WERI-Rb-1 (cell line): ENCODE data around the gene SLX1A.
"Not testable (repeated sequence)": the region's sequence is repeated elsewhere in the genome, so short reads cannot be mapped to it uniquely, and the experiment has no call there.

Experiments used
- DNase-seq: peaks from one replicate; pipeline ENCODE4 v3.0.0-alpha.2; 2020
- H3K27ac ChIP-seq: fragments of 250-450 bp; sonication (Bioruptor Pico); 2 replicates; pipeline ENCODE4 v1.5.1; 2020; ENCODE audit warnings: mild to moderate bottlenecking, moderate library complexity
- H3K27me3 ChIP-seq: fragments of 250-450 bp; sonication (Bioruptor Pico); 2 replicates; pipeline ENCODE4 v1.5.1; 2021; ENCODE audit warnings: mild to moderate bottlenecking, low read depth, moderate library complexity; ENCODE audit not compliant: insufficient read depth, severe bottlenecking
- H3K36me3 ChIP-seq: fragments of 250-450 bp; sonication (Bioruptor Pico); 2 replicates; pipeline ENCODE4 v1.5.1; 2020; ENCODE audit warnings: mild to moderate bottlenecking, moderate library complexity
- H3K4me3 ChIP-seq: 2 replicates; pipeline ENCODE4 v1.5.1; 2011; ENCODE audit warnings: low read depth, mild to moderate bottlenecking, control low read depth, low read length
- H3K9me3 ChIP-seq: fragments of 250-450 bp; sonication (Bioruptor Pico); 2 replicates; pipeline ENCODE4 v1.5.1; 2021; ENCODE audit warnings: mild to moderate bottlenecking, moderate library complexity; ENCODE audit not compliant: severe bottlenecking
- TF ChIP-seq, protein P1 (sequence below): IDR thresholded peaks from 2 replicates; pipeline ENCODE4 v1.5.1; 2011; ENCODE audit warnings: low read depth, mild to moderate bottlenecking, control low read depth, inconsistent platforms, low read length

SLX1A gene

DNA sequence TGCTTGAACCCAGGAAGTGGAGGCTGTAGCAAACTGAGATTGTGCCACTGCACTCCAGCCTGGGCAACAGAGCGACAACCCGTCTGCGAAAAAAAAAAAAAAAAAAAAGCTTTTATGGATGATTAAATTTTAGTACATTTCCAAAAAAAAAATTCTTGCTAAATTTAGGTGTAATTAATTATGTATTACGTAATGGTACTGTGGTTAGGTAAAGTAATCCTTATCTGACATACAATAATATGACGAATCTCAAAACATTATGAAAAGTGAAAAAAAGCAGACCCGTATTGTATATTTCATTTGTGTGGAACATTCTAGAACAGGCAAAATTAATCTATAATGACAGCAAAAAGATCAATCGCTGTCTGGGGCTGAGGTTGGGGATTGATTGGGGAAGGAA is 20.6 kb upstream of the SLX1A start:
- no peaks in the 10 kb centered on the region for H3K36me3 ChIP-seq
- TF ChIP-seq, protein P1, sequence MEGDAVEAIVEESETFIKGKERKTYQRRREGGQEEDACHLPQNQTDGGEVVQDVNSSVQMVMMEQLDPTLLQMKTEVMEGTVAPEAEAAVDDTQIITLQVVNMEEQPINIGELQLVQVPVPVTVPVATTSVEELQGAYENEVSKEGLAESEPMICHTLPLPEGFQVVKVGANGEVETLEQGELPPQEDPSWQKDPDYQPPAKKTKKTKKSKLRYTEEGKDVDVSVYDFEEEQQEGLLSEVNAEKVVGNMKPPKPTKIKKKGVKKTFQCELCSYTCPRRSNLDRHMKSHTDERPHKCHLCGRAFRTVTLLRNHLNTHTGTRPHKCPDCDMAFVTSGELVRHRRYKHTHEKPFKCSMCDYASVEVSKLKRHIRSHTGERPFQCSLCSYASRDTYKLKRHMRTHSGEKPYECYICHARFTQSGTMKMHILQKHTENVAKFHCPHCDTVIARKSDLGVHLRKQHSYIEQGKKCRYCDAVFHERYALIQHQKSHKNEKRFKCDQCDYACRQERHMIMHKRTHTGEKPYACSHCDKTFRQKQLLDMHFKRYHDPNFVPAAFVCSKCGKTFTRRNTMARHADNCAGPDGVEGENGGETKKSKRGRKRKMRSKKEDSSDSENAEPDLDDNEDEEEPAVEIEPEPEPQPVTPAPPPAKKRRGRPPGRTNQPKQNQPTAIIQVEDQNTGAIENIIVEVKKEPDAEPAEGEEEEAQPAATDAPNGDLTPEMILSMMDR, result no peak
- no peak overlapping the region for H3K27ac ChIP-seq
- H3K4me3 ChIP-seq, result no peak overlapping the region
- no peaks in the 10 kb centered on the region for H3K9me3 ChIP-seq
- DNase-seq, result no peak
- H3K27me3 ChIP-seq, result no peaks in the 10 kb centered on the region

DNA sequence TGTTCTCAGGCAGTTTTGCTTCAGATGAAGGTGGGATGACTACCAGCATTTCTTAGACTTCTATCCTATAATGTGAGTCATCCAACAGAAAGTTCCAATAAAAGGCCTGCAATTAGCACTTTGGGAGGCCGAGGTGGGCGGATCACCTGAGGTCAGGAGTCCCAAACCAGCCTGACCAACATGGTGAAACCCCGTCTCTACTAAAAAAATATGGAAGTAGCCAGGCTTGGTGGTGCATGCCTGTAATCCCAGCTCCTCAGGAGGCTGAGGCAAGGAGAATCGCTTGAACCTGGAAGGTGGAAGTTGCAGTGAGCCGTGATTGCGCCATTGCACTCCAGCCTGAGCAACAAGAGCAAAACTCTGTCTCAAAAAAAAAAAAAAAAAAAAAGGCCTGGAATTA is 16.8 kb upstream of the SLX1A start:
- not testable (repeated sequence) for H3K36me3 ChIP-seq, DNase-seq, H3K27ac ChIP-seq, H3K4me3 ChIP-seq, H3K27me3 ChIP-seq, H3K9me3 ChIP-seq

GRCh38 chr16:30179195-30179594 is 14.5 kb upstream of the SLX1A start:
- TF ChIP-seq, protein P1, result no peak
- Histone ChIP-seq H3K4me3 (no peak overlapping the region), H3K27me3 (no peaks in the 10 kb centered on the region), H3K36me3 (no peaks in the 10 kb centered on the region), H3K9me3 (no peaks in the 10 kb centered on the region), H3K27ac (no peak overlapping the region)
- no peak for DNase-seq

DNA sequence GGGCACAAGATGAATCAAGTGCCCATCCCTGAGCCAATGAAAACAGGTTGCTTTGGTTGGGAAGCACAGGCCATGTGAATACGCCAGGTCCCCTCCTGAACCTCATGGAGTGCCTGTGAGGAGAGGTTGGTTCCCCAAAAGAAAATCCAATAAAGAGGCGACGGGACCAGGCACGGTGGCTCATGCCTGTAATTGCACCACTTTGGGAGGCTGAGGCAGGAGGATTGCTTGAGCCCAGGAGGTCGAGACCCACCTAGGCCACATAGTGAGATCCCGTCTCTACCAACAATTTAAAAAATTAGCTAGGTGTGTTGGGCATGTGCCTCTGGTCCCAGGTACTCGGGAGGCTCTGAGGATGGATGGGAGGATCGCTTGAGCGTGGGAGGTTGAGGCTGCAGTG is 13.7 kb upstream of the SLX1A start:
- H3K9me3 ChIP-seq, result no peaks in the 10 kb centered on the region
- no peak for DNase-seq
- TF ChIP-seq, protein P1, result no peak
- no peak overlapping the region for H3K4me3 ChIP-seq
- no peaks in the 10 kb centered on the region for H3K27me3 ChIP-seq
- no peak overlapping the region for H3K27ac ChIP-seq
- no peaks in the 10 kb centered on the region for H3K36me3 ChIP-seq

DNA sequence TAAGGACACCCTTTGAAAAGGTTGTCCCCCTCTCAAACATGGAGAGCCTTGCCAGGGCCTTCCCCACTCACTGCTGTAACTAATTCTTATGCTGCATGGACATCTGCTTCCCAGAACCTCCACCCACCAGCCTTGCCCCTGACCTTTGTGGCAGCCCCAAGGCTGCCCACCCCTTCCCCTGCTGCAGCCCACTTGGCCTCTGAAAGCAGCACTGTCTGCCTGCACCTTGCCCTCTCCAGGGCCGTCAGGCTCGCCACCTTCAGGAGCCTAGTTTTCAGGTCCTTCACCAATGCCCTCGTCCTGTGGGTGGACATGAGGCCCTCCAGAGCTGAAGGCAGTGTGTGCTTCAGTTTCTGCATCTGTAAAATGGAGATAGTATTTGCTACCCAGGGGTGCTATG is 12.9 kb upstream of the SLX1A start:
- no peaks in the 10 kb centered on the region for H3K36me3 ChIP-seq
- H3K27me3 ChIP-seq, result no peaks in the 10 kb centered on the region
- no peak overlapping the region for H3K4me3 ChIP-seq
- H3K9me3 ChIP-seq, result no peaks in the 10 kb centered on the region
- H3K27ac ChIP-seq, result no peak overlapping the region
- no peak for DNase-seq
- TF ChIP-seq, protein P1, result no peak

DNA sequence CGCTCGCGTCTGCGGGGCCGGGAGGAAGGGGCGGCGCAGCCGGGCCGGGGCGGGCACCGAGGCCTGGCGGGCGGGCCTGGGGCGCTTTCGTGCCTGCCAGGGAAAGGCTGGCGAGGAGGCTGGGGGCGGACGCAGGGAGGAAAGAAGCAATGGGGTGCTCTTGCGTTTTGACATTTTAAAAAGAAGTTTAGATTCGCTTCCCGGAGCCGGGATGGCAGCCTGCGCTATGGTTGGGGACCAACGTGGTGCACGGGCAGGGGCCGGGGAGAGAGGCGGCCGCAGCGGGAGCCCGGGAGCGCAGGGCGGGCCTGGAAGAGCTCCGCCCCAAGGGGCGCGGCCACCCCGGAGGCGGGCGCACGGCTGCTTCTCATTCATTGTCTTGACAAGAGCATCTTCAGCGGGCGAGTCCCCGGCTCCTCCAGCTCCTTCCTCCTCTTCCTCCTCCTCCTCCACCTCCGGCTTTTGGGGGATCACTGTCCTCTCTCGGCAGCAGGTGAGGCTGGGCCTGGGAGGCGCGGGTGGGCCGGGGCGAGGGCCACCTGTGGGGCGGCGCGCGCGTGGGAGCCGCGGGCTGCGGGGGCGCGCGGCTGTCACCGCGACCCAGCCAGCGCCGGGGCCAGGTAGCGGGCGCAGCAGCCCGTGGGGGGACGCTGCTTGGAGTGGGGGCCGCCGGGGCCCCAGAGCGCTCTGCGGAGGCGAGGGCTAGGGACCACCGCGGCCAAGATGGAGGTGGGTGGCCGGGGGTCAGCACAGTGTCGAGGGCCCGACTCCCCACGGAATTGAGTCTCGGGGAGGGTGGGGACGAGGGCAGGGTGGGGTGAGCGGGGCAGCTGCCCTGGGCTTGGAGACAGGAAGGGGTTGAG is 10.2 kb upstream of the SLX1A start, which contains the start of gene CORO1A:
Gene CORO1A (plus strand): TSS at position 370 of the 863 bp plus-strand sequence. CDS start 1,608 bp downstream, outside the sequence.
- H3K36me3 ChIP-seq, result peaks cover 5% of the 10 kb centered on the region; the same call in 1 of the 2 replicates
- H3K9me3 ChIP-seq, result no peaks in the 10 kb centered on the region
- H3K27me3 ChIP-seq, result no peaks in the 10 kb centered on the region
- H3K4me3 ChIP-seq, result peak within 1 kb of the TSS; percentile 49
- TF ChIP-seq, protein P1, result no peak
- DNase-seq, result peak; percentile 87
- H3K27ac ChIP-seq, result peak within 1 kb of the TSS; percentile 70
